ENCODE results near the gene ANKRD12.

The ANKRD12 gene

DNA sequence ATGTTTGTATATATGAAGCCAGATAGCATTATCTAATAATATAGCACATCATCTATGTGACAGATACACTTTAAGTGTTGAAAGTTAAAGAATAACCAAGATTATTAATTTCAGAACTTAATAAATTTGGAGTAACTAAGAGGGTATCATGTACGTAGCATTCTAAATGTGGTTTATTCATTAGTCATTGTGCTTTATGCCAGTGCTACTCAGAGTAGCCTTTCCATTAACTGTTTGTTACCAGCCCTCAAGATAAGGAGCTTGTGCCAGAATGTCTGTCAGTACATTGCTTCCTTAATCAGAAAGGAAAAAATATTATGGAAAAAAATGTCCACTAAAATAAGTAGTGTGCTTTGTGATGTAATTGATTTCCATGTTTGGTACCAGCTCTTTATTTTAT, 103.1 kb downstream of the ANKRD12 start:
- Histone ChIP-seq H3K9me3 (ENCODE audit: low read length) (no peaks in the 10 kb centered on the region), H3K4me1 (ENCODE audit: insufficient read depth, low read length, severe bottlenecking) (no peaks in the 10 kb centered on the region), H3K27me3 (ENCODE audit: insufficient read depth, low read length) (no peaks in the 10 kb centered on the region), H3K9ac (ENCODE audit: low read length) (no peak overlapping the region), H3K9me2 (ENCODE audit: low read depth, low read length) (no peaks in the 10 kb centered on the region), H3K4me2 (ENCODE audit: low read length) (no peak overlapping the region), H3K27ac (ENCODE audit: low read depth, low read length, poor library complexity, severe bottlenecking) (no peak overlapping the region), H3F3A (ENCODE audit: insufficient read depth, low read length) (no peaks in the 10 kb centered on the region), H3K79me2 (ENCODE audit: insufficient read depth, low read length) (no peaks in the 10 kb centered on the region), H3K36me3 (ENCODE audit: insufficient read depth, low read length) (peaks cover 33% of the 10 kb centered on the region), H2AFZ (ENCODE audit: low read length) (no peak overlapping the region), H4K20me1 (ENCODE audit: insufficient read depth, low read length) (no peaks in the 10 kb centered on the region), H3K4me3 (ENCODE audit: low read depth, low read length, poor library complexity, severe bottlenecking) (no peak overlapping the region)
- TF ChIP-seq, protein P1, sequence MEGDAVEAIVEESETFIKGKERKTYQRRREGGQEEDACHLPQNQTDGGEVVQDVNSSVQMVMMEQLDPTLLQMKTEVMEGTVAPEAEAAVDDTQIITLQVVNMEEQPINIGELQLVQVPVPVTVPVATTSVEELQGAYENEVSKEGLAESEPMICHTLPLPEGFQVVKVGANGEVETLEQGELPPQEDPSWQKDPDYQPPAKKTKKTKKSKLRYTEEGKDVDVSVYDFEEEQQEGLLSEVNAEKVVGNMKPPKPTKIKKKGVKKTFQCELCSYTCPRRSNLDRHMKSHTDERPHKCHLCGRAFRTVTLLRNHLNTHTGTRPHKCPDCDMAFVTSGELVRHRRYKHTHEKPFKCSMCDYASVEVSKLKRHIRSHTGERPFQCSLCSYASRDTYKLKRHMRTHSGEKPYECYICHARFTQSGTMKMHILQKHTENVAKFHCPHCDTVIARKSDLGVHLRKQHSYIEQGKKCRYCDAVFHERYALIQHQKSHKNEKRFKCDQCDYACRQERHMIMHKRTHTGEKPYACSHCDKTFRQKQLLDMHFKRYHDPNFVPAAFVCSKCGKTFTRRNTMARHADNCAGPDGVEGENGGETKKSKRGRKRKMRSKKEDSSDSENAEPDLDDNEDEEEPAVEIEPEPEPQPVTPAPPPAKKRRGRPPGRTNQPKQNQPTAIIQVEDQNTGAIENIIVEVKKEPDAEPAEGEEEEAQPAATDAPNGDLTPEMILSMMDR (IDR thresholded peaks at IDR 0.05; ENCODE audit: low read length), result no peak
- no peak for TF ChIP-seq EZH2 (IDR thresholded peaks at IDR 0.05; ENCODE audit: borderline replicate concordance, low read length)

DNA sequence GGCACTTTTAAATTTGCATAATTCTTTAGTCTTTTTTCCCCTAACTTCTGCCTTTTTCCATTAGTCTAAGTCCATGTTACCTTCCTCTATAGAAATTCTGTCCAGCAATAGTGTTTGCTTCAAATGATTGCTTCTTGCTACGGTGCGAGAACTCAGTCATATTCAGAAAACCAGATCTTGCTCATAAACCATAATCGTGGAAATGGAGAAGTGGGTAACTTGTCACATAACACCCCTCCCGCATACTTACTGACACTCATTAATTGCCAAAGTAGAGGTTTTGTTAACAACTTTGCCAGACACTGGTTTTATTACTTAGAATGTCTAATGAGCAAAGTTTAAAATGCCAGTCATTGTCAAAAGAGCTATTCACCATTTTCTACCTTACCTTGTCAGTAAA, 103.7 kb downstream of the ANKRD12 start:
- Histone ChIP-seq H3K4me3 (ENCODE audit: low read depth, low read length, poor library complexity, severe bottlenecking) (no peak overlapping the region), H3K9me2 (ENCODE audit: low read depth, low read length) (no peaks in the 10 kb centered on the region), H3K27me3 (ENCODE audit: insufficient read depth, low read length) (no peaks in the 10 kb centered on the region), H3K79me2 (ENCODE audit: insufficient read depth, low read length) (no peaks in the 10 kb centered on the region), H3K36me3 (ENCODE audit: insufficient read depth, low read length) (peaks cover 28% of the 10 kb centered on the region), H3K9me3 (ENCODE audit: low read length) (no peaks in the 10 kb centered on the region), H2AFZ (ENCODE audit: low read length) (no peak overlapping the region), H4K20me1 (ENCODE audit: insufficient read depth, low read length) (no peaks in the 10 kb centered on the region), H3K9ac (ENCODE audit: low read length) (no peak overlapping the region), H3K4me2 (ENCODE audit: low read length) (no peak overlapping the region), H3F3A (ENCODE audit: insufficient read depth, low read length) (no peaks in the 10 kb centered on the region), H3K4me1 (ENCODE audit: insufficient read depth, low read length, severe bottlenecking) (no peaks in the 10 kb centered on the region), H3K27ac (ENCODE audit: low read depth, low read length, poor library complexity, severe bottlenecking) (no peak overlapping the region)
- TF ChIP-seq, protein P1 (IDR thresholded peaks at IDR 0.05; ENCODE audit: low read length), result no peak
- TF ChIP-seq EZH2 (IDR thresholded peaks at IDR 0.05; ENCODE audit: borderline replicate concordance, low read length), result no peak

DNA sequence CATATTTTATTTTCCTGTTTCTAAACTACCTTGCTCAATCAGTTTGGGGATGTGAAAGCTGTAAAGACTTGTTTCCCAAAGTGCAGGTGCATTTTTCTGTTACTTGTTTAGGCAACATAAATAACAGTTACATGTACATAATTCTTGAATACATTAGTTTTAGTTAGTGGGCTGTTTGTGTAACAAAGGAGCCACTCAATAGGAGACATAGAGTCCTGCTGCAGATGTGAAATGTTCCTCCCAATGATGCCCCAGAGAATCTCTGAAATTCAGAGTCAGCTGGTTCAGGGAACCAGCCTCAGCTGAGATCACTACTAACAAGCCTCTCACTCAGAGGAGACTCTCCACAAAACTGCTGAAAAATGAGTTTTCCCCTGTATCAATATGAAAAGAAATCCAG, 106.4 kb downstream of the ANKRD12 start:
- no peak overlapping the region for H3K4me3 ChIP-seq (ENCODE audit: low read depth, low read length, poor library complexity, severe bottlenecking)
- TF ChIP-seq EZH2 (IDR thresholded peaks at IDR 0.05; ENCODE audit: borderline replicate concordance, low read length), result no peak
- TF ChIP-seq, protein P1 (IDR thresholded peaks at IDR 0.05; ENCODE audit: low read length), result no peak
- no peaks in the 10 kb centered on the region for H3K79me2 ChIP-seq (ENCODE audit: insufficient read depth, low read length)
- H2AFZ ChIP-seq (ENCODE audit: low read length), result no peak overlapping the region
- no peaks in the 10 kb centered on the region for H3K4me1 ChIP-seq (ENCODE audit: insufficient read depth, low read length, severe bottlenecking)
- no peaks in the 10 kb centered on the region for H3K27me3 ChIP-seq (ENCODE audit: insufficient read depth, low read length)
- no peaks in the 10 kb centered on the region for H3K9me2 ChIP-seq (ENCODE audit: low read depth, low read length)
- no peak overlapping the region for H3K4me2 ChIP-seq (ENCODE audit: low read length)
- no peaks in the 10 kb centered on the region for H3K9me3 ChIP-seq (ENCODE audit: low read length)
- H3K27ac ChIP-seq (ENCODE audit: low read depth, low read length, poor library complexity, severe bottlenecking), result no peak overlapping the region
- H4K20me1 ChIP-seq (ENCODE audit: insufficient read depth, low read length), result no peaks in the 10 kb centered on the region
- H3K9ac ChIP-seq (ENCODE audit: low read length), result no peak overlapping the region
- H3F3A ChIP-seq (ENCODE audit: insufficient read depth, low read length), result no peaks in the 10 kb centered on the region
- H3K36me3 ChIP-seq (ENCODE audit: insufficient read depth, low read length), result peaks cover 9% of the 10 kb centered on the region; the same call in 1 of the 2 replicates

All from OCI-LY1 (cell line).